ENCODE data around the gene RIMBP2.

The RIMBP2 gene

GRCh38 chr12:130496516-130497120, 219.5 kb downstream of the RIMBP2 start:
- no peak for DNase-seq

DNA sequence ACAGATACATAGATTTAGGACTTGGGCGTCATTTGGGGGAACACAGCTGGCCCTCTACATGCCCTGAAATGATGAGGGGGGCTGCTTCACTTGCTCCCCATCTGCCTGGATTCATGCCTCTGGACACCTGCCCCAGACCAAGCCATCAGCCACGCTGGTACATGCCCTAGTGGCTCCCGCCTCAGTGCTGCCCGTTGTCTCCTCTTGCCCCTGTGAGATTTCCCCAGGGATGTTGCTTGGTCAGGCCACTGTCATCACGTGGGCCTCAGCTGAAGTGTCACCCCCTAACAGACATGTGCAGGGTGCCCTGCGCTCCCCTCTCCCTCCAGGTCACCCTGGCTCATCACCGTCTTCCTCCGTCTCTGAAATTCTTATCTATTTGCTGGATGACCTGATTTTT, 220.9 kb downstream of the RIMBP2 start:
- no peak for DNase-seq

- DNase-seq = no peak
Observed at GRCh38 chr12:130494736-130495135, 221.4 kb downstream of the RIMBP2 start.

- no peak for DNase-seq
Observed at GRCh38 chr12:130493951-130494350, 222.1 kb downstream of the RIMBP2 start.

DNA sequence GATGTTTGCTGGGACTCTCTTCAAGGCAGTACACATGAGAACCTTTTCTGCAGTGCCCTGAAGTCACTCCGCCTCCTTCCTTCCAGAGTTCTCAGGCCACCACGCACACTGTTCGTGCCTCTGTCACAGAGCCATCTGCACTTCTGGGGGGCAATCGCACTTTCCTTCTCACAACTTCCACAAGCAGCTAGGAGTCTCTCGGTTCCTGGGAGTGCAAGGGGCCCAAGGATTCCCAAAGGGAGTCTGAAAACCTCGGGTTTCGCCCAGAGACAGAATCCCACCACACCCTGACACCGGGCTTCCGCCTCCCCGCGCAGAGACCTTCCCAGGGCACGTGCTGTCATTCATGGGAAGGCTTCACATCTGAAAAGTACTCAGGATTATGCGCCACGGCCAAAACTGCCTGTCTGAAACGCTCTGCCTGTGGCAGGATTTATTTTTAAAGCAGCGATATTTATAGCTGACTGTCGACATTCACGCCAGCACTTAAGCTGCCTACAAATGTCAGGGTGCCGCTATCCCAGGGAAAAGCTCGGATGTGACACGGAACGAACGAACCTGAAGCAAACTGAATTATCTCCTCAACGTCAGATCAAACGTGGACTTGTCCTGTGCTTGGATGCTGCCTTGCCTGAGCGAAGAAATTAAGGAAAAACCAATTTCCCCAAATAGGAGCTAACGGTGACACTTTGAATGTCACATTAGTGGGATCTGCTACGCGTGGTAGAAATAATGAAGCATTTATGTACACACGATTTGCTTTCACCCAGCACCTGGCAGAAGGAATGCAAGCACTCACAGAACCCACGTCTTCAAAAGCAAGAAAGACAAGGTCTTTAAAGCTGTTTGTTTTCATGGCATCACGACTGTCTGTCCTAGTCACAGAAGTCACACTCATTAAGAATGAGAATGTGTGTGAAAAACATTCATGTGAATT, 224.4 kb downstream of the RIMBP2 start:
- no peak for DNase-seq

- no peak for DNase-seq
Observed at GRCh38 chr12:130490674-130491073, 225.4 kb downstream of the RIMBP2 start.

DNA sequence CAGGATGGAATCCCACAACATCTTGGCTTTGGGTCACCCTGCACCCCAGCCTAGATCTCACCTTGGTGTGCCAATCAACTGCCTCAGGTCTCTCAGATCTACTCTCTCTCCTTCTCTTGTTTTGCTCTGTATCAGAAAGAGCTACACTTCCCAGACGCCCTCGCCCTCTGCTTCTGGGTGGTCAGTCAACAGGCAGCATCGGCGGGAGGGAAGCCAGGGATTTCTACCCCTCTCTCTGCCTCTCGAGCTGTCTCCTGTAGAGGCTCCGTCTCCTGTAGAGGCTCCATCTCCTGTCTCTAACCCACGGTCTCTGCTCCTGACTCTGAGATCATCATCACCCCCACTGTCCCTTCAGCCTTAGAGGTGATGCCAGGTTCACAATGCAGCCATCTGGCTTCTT, 226.8 kb downstream of the RIMBP2 start:
- DNase-seq = no peak

GRCh38 chr12:130488358-130488710, 227.8 kb downstream of the RIMBP2 start:
- DNase-seq = no peak

DNA sequence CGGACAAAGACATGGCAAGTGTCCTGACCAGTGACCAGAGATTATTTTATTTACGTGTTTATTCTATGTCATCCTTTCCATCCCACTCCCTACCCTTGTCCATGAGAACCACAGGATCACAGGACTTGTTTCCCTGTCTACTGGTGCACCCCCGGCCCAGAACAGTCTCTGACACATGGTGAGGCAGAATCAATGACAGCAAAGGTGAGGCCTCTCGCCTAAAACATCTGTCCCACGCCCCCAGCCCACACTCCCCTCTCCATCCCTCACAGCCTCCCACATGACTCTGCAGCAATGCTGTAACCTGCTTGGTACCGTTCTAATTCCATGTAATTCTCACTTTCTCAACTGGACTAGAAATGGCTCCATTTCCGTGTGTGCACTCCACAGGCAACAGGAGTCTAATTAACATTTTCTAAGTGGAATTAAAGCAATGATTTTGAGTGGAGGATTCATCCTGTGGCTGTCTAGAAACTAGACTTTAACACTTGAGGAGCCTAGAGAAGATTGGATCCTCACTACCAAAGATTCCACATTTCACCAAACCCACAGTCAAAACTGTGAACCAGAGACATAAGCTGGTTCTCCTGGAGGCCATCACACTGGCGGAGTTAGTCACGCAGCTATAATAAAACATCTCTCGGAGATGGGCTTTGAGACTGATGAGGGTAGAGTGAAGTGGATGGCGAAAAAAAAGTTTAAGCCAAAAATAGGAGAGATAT, 228.3 kb downstream of the RIMBP2 start:
- DNase-seq = no peak

- no peak for DNase-seq
Observed at GRCh38 chr12:130486891-130487416, 229.1 kb downstream of the RIMBP2 start.

GRCh38 chr12:130486146-130486435, 230.0 kb downstream of the RIMBP2 start:
- no peak for DNase-seq

DNA sequence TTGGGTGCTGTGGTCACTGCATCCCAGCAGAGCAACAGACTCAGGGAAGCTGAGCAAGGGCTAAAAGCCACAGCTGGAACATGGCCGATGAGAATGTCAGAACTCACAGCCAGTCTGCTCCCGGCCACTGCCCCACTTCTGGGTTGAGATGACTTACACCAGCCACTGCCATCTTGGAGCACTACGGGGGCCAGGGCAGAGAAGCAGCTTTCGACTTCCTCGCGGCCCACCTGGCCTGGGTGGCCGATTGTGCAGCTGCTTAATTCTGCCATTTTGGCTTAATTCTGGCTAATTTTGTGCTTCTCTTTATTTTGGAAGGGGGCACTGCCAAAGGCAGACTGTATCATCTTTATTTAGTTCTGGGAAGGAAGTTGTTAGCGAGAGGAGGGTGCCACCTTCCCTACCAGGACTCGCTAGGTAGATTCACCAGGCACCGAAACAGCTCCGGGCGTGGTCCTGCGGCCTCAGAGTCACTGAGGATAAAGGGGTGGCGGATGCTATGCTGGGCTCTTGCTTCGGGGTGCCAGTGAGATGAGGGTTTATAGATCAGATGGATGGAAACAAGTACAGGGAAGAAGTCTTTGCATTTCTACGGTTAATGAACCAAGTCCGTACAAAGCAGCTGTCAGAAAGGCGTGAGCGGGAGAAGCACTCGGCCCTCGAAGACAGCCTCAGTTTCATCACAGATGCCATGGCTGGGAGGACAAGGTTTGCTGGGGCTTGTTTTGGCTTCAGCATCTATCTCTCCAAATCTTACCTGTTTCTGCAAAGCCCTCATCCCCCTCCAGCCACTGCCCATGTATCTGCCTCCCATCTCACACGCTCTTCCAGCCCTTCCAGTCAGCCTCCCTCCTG, 230.6 kb downstream of the RIMBP2 start:
- no peak for DNase-seq

DNA sequence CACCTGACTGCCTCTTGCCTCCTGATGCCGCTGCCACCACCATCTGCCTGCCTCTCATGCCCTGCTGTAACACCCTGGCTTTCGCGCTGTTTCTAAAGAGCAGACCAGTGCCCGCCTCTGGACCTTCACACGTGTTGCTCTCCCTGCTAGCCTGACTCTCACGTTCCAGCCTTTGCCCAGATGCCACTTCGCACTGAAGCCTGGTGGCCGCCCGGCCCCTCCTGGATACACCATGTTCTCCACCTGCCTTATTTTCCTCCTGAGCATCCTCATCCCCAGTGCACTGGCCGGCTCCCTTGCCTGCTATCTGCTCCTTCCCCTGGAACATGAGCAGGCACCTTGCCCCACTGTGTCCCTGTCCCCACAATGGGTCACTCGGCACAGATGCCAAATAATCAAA, 231.9 kb downstream of the RIMBP2 start:
- peak; percentile 68 for DNase-seq

DNA sequence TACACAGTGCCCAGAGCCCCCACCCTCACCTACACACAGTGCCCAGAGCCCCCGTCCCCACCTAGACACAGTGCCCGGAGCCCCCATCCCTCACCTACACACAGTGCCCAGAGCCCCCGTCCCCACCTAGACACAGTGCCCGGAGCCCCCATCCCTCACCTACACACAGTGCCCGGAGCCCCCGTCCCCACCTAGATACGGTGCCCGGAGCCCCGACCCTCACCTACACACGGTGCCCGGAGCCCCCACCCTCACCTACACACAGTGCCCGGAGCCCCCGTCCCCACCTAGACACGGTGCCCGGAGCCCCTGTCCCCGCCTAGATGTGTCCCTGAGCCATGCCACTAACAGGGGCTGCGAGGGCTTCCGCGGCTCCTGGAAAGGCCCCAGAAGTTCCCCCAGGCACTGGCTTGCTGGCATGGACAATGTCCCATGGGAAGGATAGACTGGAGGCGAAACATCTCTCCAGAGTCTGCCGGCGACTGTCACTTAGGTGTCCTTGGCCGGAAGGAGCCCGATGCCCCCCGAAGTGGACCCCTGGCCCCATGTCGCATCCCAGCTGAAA, 232.4 kb downstream of the RIMBP2 start:
- peak; percentile 58 for DNase-seq

DNA sequence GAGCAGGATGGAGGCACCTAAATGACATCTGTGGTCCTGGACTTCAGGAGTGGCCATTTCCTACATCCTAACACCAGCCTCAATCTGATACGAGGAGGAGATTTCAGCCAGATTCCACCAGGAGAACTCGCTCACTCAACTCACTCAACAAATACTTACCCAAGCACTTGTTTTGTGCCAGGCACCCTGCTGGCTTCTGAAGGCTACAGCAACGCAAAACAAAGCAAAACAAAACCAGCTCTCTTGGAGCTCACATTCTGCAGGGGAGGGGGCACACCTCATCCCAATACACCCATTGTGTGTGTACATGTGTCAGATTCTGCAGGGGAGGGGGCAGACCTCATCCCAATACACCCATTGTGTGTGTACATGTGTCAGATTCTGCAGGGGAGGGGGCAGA, 233.7 kb downstream of the RIMBP2 start:
- peak; percentile 60 for DNase-seq

DNA sequence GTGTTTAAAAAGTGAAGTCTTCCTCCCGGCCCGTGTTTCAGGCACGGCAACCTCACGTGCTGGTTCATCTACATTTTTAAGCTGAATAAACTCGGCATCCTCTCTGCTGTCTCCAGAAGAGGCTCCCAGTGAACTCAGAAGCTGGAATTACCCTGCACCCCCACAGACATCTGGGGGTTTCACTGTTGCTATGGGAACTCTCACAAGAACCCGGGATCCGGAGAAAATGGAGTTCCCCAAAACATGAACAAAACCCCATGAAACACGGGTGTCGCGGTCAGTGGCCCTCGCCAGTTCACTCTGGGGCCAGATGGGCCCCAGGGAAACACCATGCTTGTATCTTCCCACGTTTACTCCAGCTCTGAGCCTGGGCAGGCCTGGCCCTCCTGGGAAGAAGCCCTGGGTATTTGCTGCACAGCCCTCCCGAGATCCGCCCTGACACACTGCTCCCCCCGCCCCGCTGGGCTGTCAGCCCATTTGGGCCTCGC, 234.7 kb downstream of the RIMBP2 start:
- DNase-seq = peak; percentile 59

- DNase-seq = peak; percentile 96
Observed at GRCh38 chr12:130480887-130481286, 235.2 kb downstream of the RIMBP2 start.

DNA sequence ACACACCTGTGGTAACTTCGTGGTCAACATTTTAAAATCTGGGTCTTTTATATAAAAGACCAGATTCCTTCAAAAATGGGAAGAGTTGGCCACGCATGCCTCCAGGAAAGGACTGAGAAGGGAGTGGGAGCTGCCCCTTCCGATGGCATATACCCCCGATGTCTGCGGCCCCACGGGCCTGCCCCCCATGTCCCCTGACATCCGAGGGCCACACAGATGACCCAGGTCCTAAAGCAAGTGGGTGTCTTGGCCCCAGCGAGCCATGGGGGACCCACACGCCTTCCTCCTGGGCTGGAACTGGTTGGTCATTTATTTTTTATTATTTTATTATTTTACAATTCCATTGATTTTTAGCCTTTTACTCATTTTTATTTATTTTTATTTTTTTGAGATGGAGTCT, 235.9 kb downstream of the RIMBP2 start:
- no peak for DNase-seq

DNA sequence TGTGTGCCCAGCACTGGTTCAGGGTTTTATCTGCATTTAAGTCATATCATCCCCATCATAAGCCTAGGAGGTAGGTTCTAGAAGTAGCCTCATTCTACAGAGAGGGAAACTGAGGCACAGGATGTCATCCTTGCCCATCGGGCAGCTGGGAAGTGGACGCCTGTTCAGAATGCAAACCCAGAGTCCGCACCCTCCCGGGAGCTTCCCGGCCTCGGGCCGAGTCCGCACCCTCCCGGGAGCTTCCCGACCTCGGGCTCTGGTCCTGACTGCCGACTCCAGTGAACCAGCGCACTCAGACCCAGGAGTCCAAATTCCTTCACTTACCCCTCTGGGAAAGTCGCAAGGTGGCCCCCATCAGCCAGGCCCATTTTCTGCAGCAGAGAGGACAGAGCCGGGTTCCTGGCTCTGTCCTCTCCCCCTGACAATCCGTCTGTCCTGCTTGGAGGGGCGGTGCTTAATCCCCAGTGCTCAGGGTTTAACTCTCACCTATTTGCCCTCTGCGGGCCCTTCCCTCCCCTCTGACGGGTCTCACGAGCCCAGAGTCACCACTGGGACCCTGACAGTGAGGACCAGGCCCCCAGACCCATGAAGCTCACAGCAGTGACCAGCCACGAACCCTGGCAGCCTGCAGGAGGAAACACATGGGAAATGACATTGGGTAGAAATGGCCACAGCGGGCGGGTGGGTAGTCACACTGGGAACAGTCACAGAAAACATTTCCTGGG, 236.5 kb downstream of the RIMBP2 start:
- DNase-seq = no peak

GRCh38 chr12:130478786-130479185, 237.3 kb downstream of the RIMBP2 start:
- no peak for DNase-seq

DNA sequence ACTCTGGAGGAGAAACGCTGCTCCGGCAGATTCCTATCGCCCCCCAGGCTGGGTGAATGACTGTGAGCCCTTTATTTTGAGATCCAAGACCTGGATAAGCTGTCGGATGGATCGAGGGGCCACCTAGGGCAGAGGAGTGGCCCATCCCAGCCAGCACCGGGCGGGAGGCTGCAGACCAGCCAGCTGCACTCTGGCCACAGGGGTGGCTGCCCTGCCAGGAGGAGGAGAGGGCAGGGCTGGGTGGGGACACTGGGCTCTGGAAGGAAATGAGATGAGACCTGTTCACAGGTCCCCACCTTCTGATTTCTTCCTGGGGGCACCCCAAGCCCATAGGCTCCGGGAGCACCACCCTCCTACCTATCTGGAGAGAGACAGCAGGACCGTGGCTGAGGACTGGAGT, 238.4 kb downstream of the RIMBP2 start:
- no peak for DNase-seq

DNA sequence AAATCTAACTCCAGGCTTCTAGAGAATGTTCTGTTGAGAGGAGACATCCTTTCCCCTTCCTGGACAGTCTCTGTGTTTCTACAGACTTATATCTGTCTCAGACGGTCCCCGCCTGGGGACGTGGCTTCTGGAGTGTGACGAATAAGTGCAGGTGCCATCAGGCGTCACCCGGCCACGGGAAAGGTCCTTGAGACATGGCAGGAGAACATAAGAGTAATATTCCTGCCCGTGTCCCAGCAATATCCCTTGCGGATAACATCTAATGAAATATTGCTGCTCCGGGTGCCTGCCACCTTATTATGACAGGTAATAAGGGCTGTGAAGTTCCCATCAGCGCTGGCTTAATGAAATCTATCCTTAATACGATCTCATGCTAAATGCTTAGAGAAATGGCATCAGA, 238.8 kb downstream of the RIMBP2 start:
- no peak for DNase-seq

Data from NCI-H2171 treated with DMSO at 0.1 percent for 48 hours (cell line).